ENCODE data around the gene ONECUT1.

Gene ONECUT1

GRCh38 chr15:52805351-52806283 lies 15.5 kb upstream of the ONECUT1 start:
- no peaks in the 10 kb centered on the region for H3K36me3 ChIP-seq (ENCODE audit: insufficient read depth, low read length)
- H3K27ac ChIP-seq = no peak overlapping the region
- TF ChIP-seq FOXP2 (optimal IDR thresholded peaks at IDR 0.05; ENCODE audit: control extremely low read depth, extremely low read length, insufficient read depth) = no peak
- no peak for TF ChIP-seq POLR2AphosphoS5 (IDR thresholded peaks at IDR 0.05; ENCODE audit: borderline replicate concordance, low read depth, low read length)
- peak; percentile 27 for TF ChIP-seq EZH2 (IDR thresholded peaks at IDR 0.05)
- no peak overlapping the region for H3K9ac ChIP-seq (ENCODE audit: insufficient read length)
- no peaks in the 10 kb centered on the region for H3K9me3 ChIP-seq (ENCODE audit: low read depth, low read length)
- no peak overlapping the region for H3K4me3 ChIP-seq
- DNase-seq (ENCODE audit: low read depth, low spot score) = no peak

DNA sequence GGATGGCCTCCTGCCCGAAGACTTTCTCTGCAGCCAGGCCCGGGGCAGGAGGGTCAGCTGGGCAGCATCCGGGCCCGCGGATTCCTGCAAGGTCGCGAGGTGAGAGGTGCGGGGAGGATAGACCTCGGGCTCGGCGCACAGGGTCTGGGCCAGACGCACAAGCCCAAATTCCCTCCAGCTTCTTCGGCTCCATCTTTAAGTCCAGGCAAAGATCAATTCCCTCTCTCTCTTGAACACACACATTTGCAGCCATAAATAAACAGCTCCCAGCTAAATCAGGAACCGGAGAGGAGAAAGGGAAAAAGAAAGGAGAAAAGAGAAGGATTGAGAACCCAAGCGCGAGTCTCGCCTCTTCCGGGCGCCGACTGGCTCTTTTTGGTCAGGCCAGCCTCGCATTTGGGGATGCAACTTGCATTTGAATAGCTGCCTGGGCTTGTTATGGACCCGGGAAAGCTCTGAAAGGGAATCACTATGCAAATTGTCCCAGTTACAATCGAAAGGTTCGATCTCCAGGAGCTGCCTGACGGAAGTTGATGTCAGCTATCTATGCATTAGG lies 14.5 kb upstream of the ONECUT1 start:
- no peaks in the 10 kb centered on the region for H3K36me3 ChIP-seq (ENCODE audit: insufficient read depth, low read length)
- H3K27ac ChIP-seq = no peak overlapping the region
- no peaks in the 10 kb centered on the region for H3K9me3 ChIP-seq (ENCODE audit: low read depth, low read length)
- no peak for DNase-seq (ENCODE audit: low read depth, low spot score)
- H3K9ac ChIP-seq (ENCODE audit: insufficient read length) = no peak overlapping the region
- TF ChIP-seq FOXP2 (optimal IDR thresholded peaks at IDR 0.05; ENCODE audit: control extremely low read depth, extremely low read length, insufficient read depth) = no peak
- TF ChIP-seq POLR2AphosphoS5 (IDR thresholded peaks at IDR 0.05; ENCODE audit: borderline replicate concordance, low read depth, low read length) = no peak
- TF ChIP-seq EZH2 (IDR thresholded peaks at IDR 0.05) = no peak
- H3K4me3 ChIP-seq = no peak overlapping the region

- no peak overlapping the region for H3K4me3 ChIP-seq
- DNase-seq (ENCODE audit: low read depth, low spot score) = no peak
- no peak overlapping the region for H3K27ac ChIP-seq
- TF ChIP-seq FOXP2 (optimal IDR thresholded peaks at IDR 0.05; ENCODE audit: control extremely low read depth, extremely low read length, insufficient read depth) = no peak
- peak; percentile 98 for TF ChIP-seq EZH2 (IDR thresholded peaks at IDR 0.05)
- H3K9ac ChIP-seq (ENCODE audit: insufficient read length) = no peak overlapping the region
- no peaks in the 10 kb centered on the region for H3K9me3 ChIP-seq (ENCODE audit: low read depth, low read length)
- no peaks in the 10 kb centered on the region for H3K36me3 ChIP-seq (ENCODE audit: insufficient read depth, low read length)
Observed at GRCh38 chr15:52803467-52804306, 13.6 kb upstream of the ONECUT1 start.

GRCh38 chr15:52803108-52803466 lies 13.0 kb upstream of the ONECUT1 start:
- no peak for DNase-seq (ENCODE audit: low read depth, low spot score)
- no peak overlapping the region for H3K27ac ChIP-seq
- TF ChIP-seq FOXP2 (optimal IDR thresholded peaks at IDR 0.05; ENCODE audit: control extremely low read depth, extremely low read length, insufficient read depth) (no peak), EZH2 (IDR thresholded peaks at IDR 0.05) (no peak), POLR2AphosphoS5 (IDR thresholded peaks at IDR 0.05; ENCODE audit: borderline replicate concordance, low read depth, low read length) (no peak)
- no peaks in the 10 kb centered on the region for H3K9me3 ChIP-seq (ENCODE audit: low read depth, low read length)
- H3K4me3 ChIP-seq = no peak overlapping the region
- no peak overlapping the region for H3K9ac ChIP-seq (ENCODE audit: insufficient read length)
- no peaks in the 10 kb centered on the region for H3K36me3 ChIP-seq (ENCODE audit: insufficient read depth, low read length)

GRCh38 chr15:52802110-52802509 lies 12.0 kb upstream of the ONECUT1 start:
- H3K9me3 ChIP-seq (ENCODE audit: low read depth, low read length) = no peaks in the 10 kb centered on the region
- no peak overlapping the region for H3K27ac ChIP-seq
- H3K36me3 ChIP-seq (ENCODE audit: insufficient read depth, low read length) = no peaks in the 10 kb centered on the region
- no peak for DNase-seq (ENCODE audit: low read depth, low spot score)
- no peak for TF ChIP-seq POLR2AphosphoS5 (IDR thresholded peaks at IDR 0.05; ENCODE audit: borderline replicate concordance, low read depth, low read length)
- TF ChIP-seq FOXP2 (optimal IDR thresholded peaks at IDR 0.05; ENCODE audit: control extremely low read depth, extremely low read length, insufficient read depth) = no peak
- TF ChIP-seq EZH2 (IDR thresholded peaks at IDR 0.05) = no peak
- no peak overlapping the region for H3K9ac ChIP-seq (ENCODE audit: insufficient read length)
- H3K4me3 ChIP-seq = no peak overlapping the region

- no peaks in the 10 kb centered on the region for H3K9me3 ChIP-seq (ENCODE audit: low read depth, low read length)
- no peak overlapping the region for H3K9ac ChIP-seq (ENCODE audit: insufficient read length)
- no peak for DNase-seq (ENCODE audit: low read depth, low spot score)
- H3K36me3 ChIP-seq (ENCODE audit: insufficient read depth, low read length) = no peaks in the 10 kb centered on the region
- TF ChIP-seq EZH2 (IDR thresholded peaks at IDR 0.05) (no peak), FOXP2 (optimal IDR thresholded peaks at IDR 0.05; ENCODE audit: control extremely low read depth, extremely low read length, insufficient read depth) (no peak), POLR2AphosphoS5 (IDR thresholded peaks at IDR 0.05; ENCODE audit: borderline replicate concordance, low read depth, low read length) (no peak)
- no peak overlapping the region for H3K4me3 ChIP-seq
- H3K27ac ChIP-seq = no peak overlapping the region
Observed at GRCh38 chr15:52801748-52802085, 11.6 kb upstream of the ONECUT1 start.

DNA sequence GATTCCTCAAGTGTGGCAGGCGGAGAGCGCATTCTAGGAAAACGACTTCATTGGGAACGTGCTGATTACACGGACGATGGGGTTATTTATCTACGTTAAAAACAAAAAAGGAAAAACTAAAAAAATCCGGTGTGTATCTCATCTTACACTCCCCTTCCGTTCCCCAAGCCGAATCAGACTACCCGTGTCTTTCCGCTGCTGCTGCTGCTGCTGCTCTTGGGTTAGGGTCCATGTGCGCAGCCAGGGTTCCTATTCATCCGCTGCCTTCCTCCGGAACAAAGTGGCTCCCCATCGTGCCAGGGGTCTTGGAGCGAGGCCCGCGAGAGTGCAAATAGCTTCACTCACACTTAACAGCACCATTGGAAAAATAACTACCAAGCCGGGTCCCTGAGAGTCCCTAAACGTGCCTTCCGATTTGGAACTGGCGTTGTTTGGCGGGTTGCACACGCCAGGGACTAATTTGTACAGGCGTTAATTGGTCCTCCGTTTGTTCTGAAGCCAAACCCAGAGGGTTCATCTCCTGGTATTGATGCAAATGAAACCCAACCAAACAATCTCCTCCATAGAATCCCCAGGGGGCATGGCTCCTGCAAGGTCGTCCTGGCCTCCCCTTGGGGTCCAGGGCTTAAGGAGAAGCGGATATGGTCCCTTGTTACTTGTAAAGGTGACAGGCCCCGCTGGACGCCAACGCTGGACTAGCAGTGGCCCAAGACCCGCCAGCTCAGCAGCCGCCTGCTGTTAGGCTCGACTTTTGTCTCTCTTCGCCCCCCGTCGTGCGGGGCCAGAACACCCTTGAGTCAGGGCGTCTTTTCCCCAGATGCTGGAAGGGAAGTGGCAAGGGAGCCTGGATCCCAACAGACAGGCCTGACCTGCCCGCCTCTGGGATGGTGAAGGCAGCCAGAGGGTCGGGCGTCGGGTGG lies 11.0 kb upstream of the ONECUT1 start:
- no peak overlapping the region for H3K4me3 ChIP-seq
- no peak for DNase-seq (ENCODE audit: low read depth, low spot score)
- no peaks in the 10 kb centered on the region for H3K9me3 ChIP-seq (ENCODE audit: low read depth, low read length)
- no peak overlapping the region for H3K27ac ChIP-seq
- no peaks in the 10 kb centered on the region for H3K36me3 ChIP-seq (ENCODE audit: insufficient read depth, low read length)
- TF ChIP-seq EZH2 (IDR thresholded peaks at IDR 0.05) = peak; percentile 90
- TF ChIP-seq FOXP2 (optimal IDR thresholded peaks at IDR 0.05; ENCODE audit: control extremely low read depth, extremely low read length, insufficient read depth) = no peak
- TF ChIP-seq POLR2AphosphoS5 (IDR thresholded peaks at IDR 0.05; ENCODE audit: borderline replicate concordance, low read depth, low read length) = no peak
- no peak overlapping the region for H3K9ac ChIP-seq (ENCODE audit: insufficient read length)

All from SK-N-MC (cell line).